ENCODE data around the gene LSG1. TPM values are rescaled to one million over a fixed set of nuclear protein-coding genes. Genes with fewer than 3 reads are reported as not detected.

The LSG1 gene
- total and polyA plus RNA-seq, 2 experiments from 2014 or later, result 49.2 to 57.1 TPM

DNA sequence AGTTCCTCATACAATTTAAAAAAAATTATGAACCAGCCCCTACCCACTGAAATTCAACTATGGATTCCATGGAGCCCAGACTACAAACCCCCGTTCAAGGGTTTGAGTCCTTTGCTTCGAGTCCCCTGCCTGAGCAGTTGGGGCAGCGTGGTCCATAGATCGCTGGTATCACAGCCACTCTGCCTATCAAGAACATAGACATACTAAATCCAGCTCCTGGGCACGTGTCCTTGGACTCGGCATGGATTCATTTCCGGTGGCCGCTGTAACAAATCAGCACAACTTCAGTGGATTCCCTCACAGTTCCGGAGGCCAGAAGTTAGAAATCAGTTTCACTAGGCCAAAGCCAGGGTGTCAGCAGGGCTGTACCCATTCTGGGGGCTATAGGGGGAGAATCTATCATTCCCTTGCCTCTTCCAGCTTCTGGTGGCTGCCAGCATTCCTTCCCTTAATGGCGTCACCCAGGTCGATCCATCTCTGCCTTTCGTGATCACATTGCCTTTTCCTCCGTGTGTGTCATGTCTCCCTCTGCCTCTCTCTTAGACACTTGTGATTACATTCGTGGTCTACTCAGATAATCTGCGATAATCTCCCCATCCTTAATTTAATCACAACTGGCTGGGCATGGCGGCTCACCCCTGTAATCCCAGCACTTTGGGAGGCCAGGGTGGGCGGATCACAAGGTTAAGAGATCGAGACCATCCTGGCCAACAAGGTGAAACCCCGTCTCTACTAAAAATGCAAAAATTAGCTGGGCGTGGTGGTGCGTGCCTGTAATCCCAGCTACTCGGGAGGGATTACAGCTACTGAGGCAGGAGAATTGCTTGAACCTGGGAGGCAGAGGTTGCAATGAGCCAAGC, 34.2 kb downstream of the LSG1 start (continued):
- no peak for TF ChIP-seq CTCF (conservative IDR thresholded peaks at IDR 0.05; ENCODE audit: low read depth in 2 of 2)
- TF ChIP-seq, protein P1, sequence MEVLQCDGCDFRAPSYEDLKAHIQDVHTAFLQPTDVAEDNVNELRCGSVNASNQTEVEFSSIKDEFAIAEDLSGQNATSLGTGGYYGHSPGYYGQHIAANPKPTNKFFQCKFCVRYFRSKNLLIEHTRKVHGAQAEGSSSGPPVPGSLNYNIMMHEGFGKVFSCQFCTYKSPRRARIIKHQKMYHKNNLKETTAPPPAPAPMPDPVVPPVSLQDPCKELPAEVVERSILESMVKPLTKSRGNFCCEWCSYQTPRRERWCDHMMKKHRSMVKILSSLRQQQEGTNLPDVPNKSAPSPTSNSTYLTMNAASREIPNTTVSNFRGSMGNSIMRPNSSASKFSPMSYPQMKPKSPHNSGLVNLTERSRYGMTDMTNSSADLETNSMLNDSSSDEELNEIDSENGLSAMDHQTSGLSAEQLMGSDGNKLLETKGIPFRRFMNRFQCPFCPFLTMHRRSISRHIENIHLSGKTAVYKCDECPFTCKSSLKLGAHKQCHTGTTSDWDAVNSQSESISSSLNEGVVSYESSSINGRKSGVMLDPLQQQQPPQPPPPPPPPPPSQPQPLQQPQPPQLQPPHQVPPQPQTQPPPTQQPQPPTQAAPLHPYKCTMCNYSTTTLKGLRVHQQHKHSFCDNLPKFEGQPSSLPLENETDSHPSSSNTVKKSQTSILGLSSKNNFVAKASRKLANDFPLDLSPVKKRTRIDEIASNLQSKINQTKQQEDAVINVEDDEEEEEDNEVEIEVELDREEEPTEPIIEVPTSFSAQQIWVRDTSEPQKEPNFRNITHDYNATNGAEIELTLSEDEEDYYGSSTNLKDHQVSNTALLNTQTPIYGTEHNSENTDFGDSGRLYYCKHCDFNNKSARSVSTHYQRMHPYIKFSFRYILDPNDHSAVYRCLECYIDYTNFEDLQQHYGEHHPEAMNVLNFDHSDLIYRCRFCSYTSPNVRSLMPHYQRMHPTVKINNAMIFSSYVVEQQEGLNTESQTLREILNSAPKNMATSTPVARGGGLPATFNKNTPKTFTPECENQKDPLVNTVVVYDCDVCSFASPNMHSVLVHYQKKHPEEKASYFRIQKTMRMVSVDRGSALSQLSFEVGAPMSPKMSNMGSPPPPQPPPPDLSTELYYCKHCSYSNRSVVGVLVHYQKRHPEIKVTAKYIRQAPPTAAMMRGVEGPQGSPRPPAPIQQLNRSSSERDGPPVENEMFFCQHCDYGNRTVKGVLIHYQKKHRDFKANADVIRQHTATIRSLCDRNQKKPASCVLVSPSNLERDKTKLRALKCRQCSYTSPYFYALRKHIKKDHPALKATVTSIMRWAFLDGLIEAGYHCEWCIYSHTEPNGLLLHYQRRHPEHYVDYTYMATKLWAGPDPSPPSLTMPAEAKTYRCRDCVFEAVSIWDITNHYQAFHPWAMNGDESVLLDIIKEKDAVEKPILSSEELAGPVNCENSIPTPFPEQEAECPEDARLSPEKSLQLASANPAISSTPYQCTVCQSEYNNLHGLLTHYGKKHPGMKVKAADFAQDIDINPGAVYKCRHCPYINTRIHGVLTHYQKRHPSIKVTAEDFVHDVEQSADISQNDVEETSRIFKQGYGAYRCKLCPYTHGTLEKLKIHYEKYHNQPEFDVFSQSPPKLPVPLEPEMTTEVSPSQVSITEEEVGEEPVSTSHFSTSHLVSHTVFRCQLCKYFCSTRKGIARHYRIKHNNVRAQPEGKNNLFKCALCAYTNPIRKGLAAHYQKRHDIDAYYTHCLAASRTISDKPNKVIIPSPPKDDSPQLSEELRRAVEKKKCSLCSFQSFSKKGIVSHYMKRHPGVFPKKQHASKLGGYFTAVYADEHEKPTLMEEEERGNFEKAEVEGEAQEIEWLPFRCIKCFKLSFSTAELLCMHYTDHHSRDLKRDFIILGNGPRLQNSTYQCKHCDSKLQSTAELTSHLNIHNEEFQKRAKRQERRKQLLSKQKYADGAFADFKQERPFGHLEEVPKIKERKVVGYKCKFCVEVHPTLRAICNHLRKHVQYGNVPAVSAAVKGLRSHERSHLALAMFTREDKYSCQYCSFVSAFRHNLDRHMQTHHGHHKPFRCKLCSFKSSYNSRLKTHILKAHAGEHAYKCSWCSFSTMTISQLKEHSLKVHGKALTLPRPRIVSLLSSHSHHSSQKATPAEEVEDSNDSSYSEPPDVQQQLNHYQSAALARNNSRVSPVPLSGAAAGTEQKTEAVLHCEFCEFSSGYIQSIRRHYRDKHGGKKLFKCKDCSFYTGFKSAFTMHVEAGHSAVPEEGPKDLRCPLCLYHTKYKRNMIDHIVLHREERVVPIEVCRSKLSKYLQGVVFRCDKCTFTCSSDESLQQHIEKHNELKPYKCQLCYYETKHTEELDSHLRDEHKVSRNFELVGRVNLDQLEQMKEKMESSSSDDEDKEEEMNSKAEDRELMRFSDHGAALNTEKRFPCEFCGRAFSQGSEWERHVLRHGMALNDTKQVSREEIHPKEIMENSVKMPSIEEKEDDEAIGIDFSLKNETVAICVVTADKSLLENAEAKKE (CRISPR knock-in tag; IDR thresholded peaks at IDR 0.05), result no peak
- no peak for TF ChIP-seq CREB1 (CRISPR knock-in tag; IDR thresholded peaks at IDR 0.05; ENCODE audit: low read depth)
- TF ChIP-seq POLR2AphosphoS5 (IDR thresholded peaks at IDR 0.05; ENCODE audit: low read depth), result no peak

- TF ChIP-seq, protein P1 (CRISPR knock-in tag; IDR thresholded peaks at IDR 0.05), result no peak
- Histone ChIP-seq H3K79me2 (replicated peaks; ENCODE audit: insufficient read depth) (no peaks in the 10 kb centered on the region), H4K20me1 (replicated peaks; ENCODE audit: insufficient read depth) (no peaks in the 10 kb centered on the region; the same call in 1 of the 2 replicates), H3K27me3 (ENCODE audit: insufficient read depth) (0 out of 2 replicates have a peak, but pooled peaks cover 4% of the 10 kb centered on the region), H3K36me3 (ENCODE audit: insufficient read depth) (peaks cover 4% of the 10 kb centered on the region; the same call in 1 of the 2 replicates), H3K9me2 (ENCODE audit: insufficient read depth) (no peaks in the 10 kb centered on the region), H2AFZ (no peak overlapping the region), H3K4me2 (no peak overlapping the region), H3K4me1 (ENCODE audit: insufficient read depth) (0 out of 2 replicates have a peak, but pooled peaks cover 4% of the 10 kb centered on the region), H3F3A (replicated peaks; ENCODE audit: low read depth) (no peaks in the 10 kb centered on the region), H3K27ac (ENCODE audit: low read depth) (peak overlapping the region; percentile 55; the same call in 1 of the 2 replicates), H3K4me3 (no peak overlapping the region)
- Mint-ChIP-seq H3K27ac (peak overlapping the region; percentile 40), H3K4me3 (no peak overlapping the region), H3K4me1 (no peaks in the 10 kb centered on the region; the same call in 2 of the 3 replicates), H3K36me3 (ENCODE audit: low read depth) (peaks cover 20% of the 10 kb centered on the region), H3K27me3 (ENCODE audit: insufficient read depth, low read depth, poor library complexity) (peaks cover 4% of the 10 kb centered on the region), H3K9me3 (no peaks in the 10 kb centered on the region; the same call in 1 of the 3 replicates)
- ATAC-seq, result no peak; the same call in 2 of the 3 replicates
- no peak for DNase-seq (ENCODE audit: low spot score)
Observed at GRCh38 chr3:194637066-194637465, 34.9 kb downstream of the LSG1 start.
